ENCODE data around the gene SUGCT. TPM values are rescaled to one million over a fixed set of nuclear protein-coding genes. Genes with fewer than 3 reads are reported as not detected.

Gene SUGCT
- total RNA-seq, 1 donor from 2014 or later, result 12.0 TPM

GRCh38 chr7:40489844-40490602 is 355.2 kb downstream of the SUGCT start:
- Histone ChIP-seq H3K4me1 (ENCODE audit: control insufficient read depth in 3 of 3, insufficient read depth in 3 of 3, low read length in 3 of 3) (no peaks in the 10 kb centered on the region), H3K9ac (ENCODE audit: low read depth in 1 of 3, low read length in 3 of 3) (no peak overlapping the region), H3K9me3 (ENCODE audit: control insufficient read depth in 3 of 3, low read length in 3 of 3) (no peaks in the 10 kb centered on the region), H3K27me3 (ENCODE audit: control insufficient read depth in 3 of 3, insufficient read depth in 3 of 3, low read length in 3 of 3) (no peaks in the 10 kb centered on the region), H3K4me3 (ENCODE audit: low read length in 3 of 3) (no peak overlapping the region), H3K27ac (ENCODE audit: low read depth, low read length) (no peak overlapping the region), H3K36me3 (ENCODE audit: control insufficient read depth in 3 of 3, insufficient read depth in 3 of 3, low read length in 3 of 3) (no peaks in the 10 kb centered on the region)

- Histone ChIP-seq H3K4me1 (ENCODE audit: control insufficient read depth in 3 of 3, insufficient read depth in 3 of 3, low read length in 3 of 3) (no peaks in the 10 kb centered on the region), H3K27me3 (ENCODE audit: control insufficient read depth in 3 of 3, insufficient read depth in 3 of 3, low read length in 3 of 3) (no peaks in the 10 kb centered on the region), H3K36me3 (ENCODE audit: control insufficient read depth in 3 of 3, insufficient read depth in 3 of 3, low read length in 3 of 3) (no peaks in the 10 kb centered on the region), H3K27ac (ENCODE audit: low read depth, low read length) (no peak overlapping the region), H3K9me3 (ENCODE audit: control insufficient read depth in 3 of 3, low read length in 3 of 3) (no peaks in the 10 kb centered on the region), H3K4me3 (ENCODE audit: low read length in 3 of 3) (no peak overlapping the region), H3K9ac (ENCODE audit: low read depth in 1 of 3, low read length in 3 of 3) (no peak overlapping the region)
Measured at GRCh38 chr7:40490603-40490924, 355.8 kb downstream of the SUGCT start.

GRCh38 chr7:40492946-40493345 is 358.1 kb downstream of the SUGCT start:
- H3K36me3 ChIP-seq (ENCODE audit: control insufficient read depth in 3 of 3, insufficient read depth in 3 of 3, low read length in 3 of 3), result no peaks in the 10 kb centered on the region
- H3K4me1 ChIP-seq (ENCODE audit: control insufficient read depth in 3 of 3, insufficient read depth in 3 of 3, low read length in 3 of 3), result no peaks in the 10 kb centered on the region
- no peak overlapping the region for H3K9ac ChIP-seq (ENCODE audit: low read depth in 1 of 3, low read length in 3 of 3)
- H3K27ac ChIP-seq (ENCODE audit: low read depth, low read length), result no peak overlapping the region
- no peak overlapping the region for H3K4me3 ChIP-seq (ENCODE audit: low read length in 3 of 3)
- no peaks in the 10 kb centered on the region for H3K27me3 ChIP-seq (ENCODE audit: control insufficient read depth in 3 of 3, insufficient read depth in 3 of 3, low read length in 3 of 3)
- no peaks in the 10 kb centered on the region for H3K9me3 ChIP-seq (ENCODE audit: control insufficient read depth in 3 of 3, low read length in 3 of 3)

GRCh38 chr7:40493609-40494051 is 358.8 kb downstream of the SUGCT start:
- Histone ChIP-seq H3K36me3 (ENCODE audit: control insufficient read depth in 3 of 3, insufficient read depth in 3 of 3, low read length in 3 of 3) (no peaks in the 10 kb centered on the region), H3K27me3 (ENCODE audit: control insufficient read depth in 3 of 3, insufficient read depth in 3 of 3, low read length in 3 of 3) (no peaks in the 10 kb centered on the region), H3K9ac (ENCODE audit: low read depth in 1 of 3, low read length in 3 of 3) (no peak overlapping the region), H3K9me3 (ENCODE audit: control insufficient read depth in 3 of 3, low read length in 3 of 3) (no peaks in the 10 kb centered on the region), H3K4me1 (ENCODE audit: control insufficient read depth in 3 of 3, insufficient read depth in 3 of 3, low read length in 3 of 3) (no peaks in the 10 kb centered on the region), H3K27ac (ENCODE audit: low read depth, low read length) (no peak overlapping the region), H3K4me3 (ENCODE audit: low read length in 3 of 3) (no peak overlapping the region)

GRCh38 chr7:40498924-40499510 is 364.2 kb downstream of the SUGCT start:
- Histone ChIP-seq H3K9ac (ENCODE audit: low read depth in 1 of 3, low read length in 3 of 3) (no peak overlapping the region), H3K27me3 (ENCODE audit: control insufficient read depth in 3 of 3, insufficient read depth in 3 of 3, low read length in 3 of 3) (no peaks in the 10 kb centered on the region)

GRCh38 chr7:40499718-40500117 is 364.9 kb downstream of the SUGCT start:
- H3K27me3 ChIP-seq (ENCODE audit: control insufficient read depth in 3 of 3, insufficient read depth in 3 of 3, low read length in 3 of 3), result no peaks in the 10 kb centered on the region
- no peak overlapping the region for H3K27ac ChIP-seq (ENCODE audit: low read depth, low read length)
- H3K4me3 ChIP-seq (ENCODE audit: low read length in 3 of 3), result no peak overlapping the region
- H3K9ac ChIP-seq (ENCODE audit: low read depth in 1 of 3, low read length in 3 of 3), result no peak overlapping the region
- H3K4me1 ChIP-seq (ENCODE audit: control insufficient read depth in 3 of 3, insufficient read depth in 3 of 3, low read length in 3 of 3), result no peaks in the 10 kb centered on the region
- no peaks in the 10 kb centered on the region for H3K9me3 ChIP-seq (ENCODE audit: control insufficient read depth in 3 of 3, low read length in 3 of 3)
- H3K36me3 ChIP-seq (ENCODE audit: control insufficient read depth in 3 of 3, insufficient read depth in 3 of 3, low read length in 3 of 3), result no peaks in the 10 kb centered on the region

More at GRCh38 chr7:40498924-40499510, 364.2 kb downstream of the SUGCT start:
- no peak overlapping the region for H3K27ac ChIP-seq (ENCODE audit: low read depth, low read length)
- no peak overlapping the region for H3K4me3 ChIP-seq (ENCODE audit: low read length in 3 of 3)
- no peaks in the 10 kb centered on the region for H3K36me3 ChIP-seq (ENCODE audit: control insufficient read depth in 3 of 3, insufficient read depth in 3 of 3, low read length in 3 of 3)
- no peaks in the 10 kb centered on the region for H3K4me1 ChIP-seq (ENCODE audit: control insufficient read depth in 3 of 3, insufficient read depth in 3 of 3, low read length in 3 of 3)
- no peaks in the 10 kb centered on the region for H3K9me3 ChIP-seq (ENCODE audit: control insufficient read depth in 3 of 3, low read length in 3 of 3)

- Histone ChIP-seq H3K36me3 (ENCODE audit: control insufficient read depth in 3 of 3, insufficient read depth in 3 of 3, low read length in 3 of 3) (no peaks in the 10 kb centered on the region), H3K9me3 (ENCODE audit: control insufficient read depth in 3 of 3, low read length in 3 of 3) (no peaks in the 10 kb centered on the region), H3K9ac (ENCODE audit: low read depth in 1 of 3, low read length in 3 of 3) (no peak overlapping the region), H3K27ac (ENCODE audit: low read depth, low read length) (no peak overlapping the region), H3K4me3 (ENCODE audit: low read length in 3 of 3) (no peak overlapping the region), H3K27me3 (ENCODE audit: control insufficient read depth in 3 of 3, insufficient read depth in 3 of 3, low read length in 3 of 3) (no peaks in the 10 kb centered on the region), H3K4me1 (ENCODE audit: control insufficient read depth in 3 of 3, insufficient read depth in 3 of 3, low read length in 3 of 3) (no peaks in the 10 kb centered on the region)
Measured at GRCh38 chr7:40500219-40500618, 365.4 kb downstream of the SUGCT start.

- no peaks in the 10 kb centered on the region for H3K4me1 ChIP-seq (ENCODE audit: control insufficient read depth in 3 of 3, insufficient read depth in 3 of 3, low read length in 3 of 3)
- no peaks in the 10 kb centered on the region for H3K36me3 ChIP-seq (ENCODE audit: control insufficient read depth in 3 of 3, insufficient read depth in 3 of 3, low read length in 3 of 3)
- no peak overlapping the region for H3K27ac ChIP-seq (ENCODE audit: low read depth, low read length)
- H3K9me3 ChIP-seq (ENCODE audit: control insufficient read depth in 3 of 3, low read length in 3 of 3), result peaks cover 0 to 2% (median 0%) of the 10 kb centered on the region in 3 donors
- no peak overlapping the region for H3K4me3 ChIP-seq (ENCODE audit: low read length in 3 of 3)
- H3K9ac ChIP-seq (ENCODE audit: low read depth in 1 of 3, low read length in 3 of 3), result no peak overlapping the region
- no peaks in the 10 kb centered on the region for H3K27me3 ChIP-seq (ENCODE audit: control insufficient read depth in 3 of 3, insufficient read depth in 3 of 3, low read length in 3 of 3)
Measured at GRCh38 chr7:40502359-40502758, 367.6 kb downstream of the SUGCT start.

- Histone ChIP-seq H3K27ac (ENCODE audit: low read depth, low read length) (no peak overlapping the region), H3K36me3 (ENCODE audit: control insufficient read depth in 3 of 3, insufficient read depth in 3 of 3, low read length in 3 of 3) (no peaks in the 10 kb centered on the region), H3K4me3 (ENCODE audit: low read length in 3 of 3) (no peak overlapping the region), H3K27me3 (ENCODE audit: control insufficient read depth in 3 of 3, insufficient read depth in 3 of 3, low read length in 3 of 3) (no peaks in the 10 kb centered on the region), H3K9me3 (ENCODE audit: control insufficient read depth in 3 of 3, low read length in 3 of 3) (peaks cover 0 to 2% (median 0%) of the 10 kb centered on the region in 3 donors), H3K4me1 (ENCODE audit: control insufficient read depth in 3 of 3, insufficient read depth in 3 of 3, low read length in 3 of 3) (no peaks in the 10 kb centered on the region), H3K9ac (ENCODE audit: low read depth in 1 of 3, low read length in 3 of 3) (no peak overlapping the region)
Measured at GRCh38 chr7:40506158-40506557, 371.4 kb downstream of the SUGCT start.

GRCh38 chr7:40507166-40507565 is 372.4 kb downstream of the SUGCT start:
- Histone ChIP-seq H3K27ac (ENCODE audit: low read depth, low read length) (no peak overlapping the region), H3K4me3 (ENCODE audit: low read length in 3 of 3) (no peak overlapping the region), H3K36me3 (ENCODE audit: control insufficient read depth in 3 of 3, insufficient read depth in 3 of 3, low read length in 3 of 3) (no peaks in the 10 kb centered on the region), H3K9ac (ENCODE audit: low read depth in 1 of 3, low read length in 3 of 3) (no peak overlapping the region), H3K4me1 (ENCODE audit: control insufficient read depth in 3 of 3, insufficient read depth in 3 of 3, low read length in 3 of 3) (no peaks in the 10 kb centered on the region), H3K27me3 (ENCODE audit: control insufficient read depth in 3 of 3, insufficient read depth in 3 of 3, low read length in 3 of 3) (no peaks in the 10 kb centered on the region), H3K9me3 (ENCODE audit: control insufficient read depth in 3 of 3, low read length in 3 of 3) (peaks cover 0 to 2% (median 0%) of the 10 kb centered on the region in 3 donors)
